Nephron (organoid): ENCODE measurements around the gene TMPRSS13.

Experiments
- H3K27ac Mint-ChIP-seq, 3 experiments: 2 replicates each; pipeline ENCODE4 v1.8.0; 2020; ENCODE audit warnings: mixed read lengths in 3 of 3, mild to moderate bottlenecking in 2 of 3, moderate library complexity in 1 of 3
- H3K27me3 Mint-ChIP-seq: 2 replicates; pipeline ENCODE4 v1.8.0; 2021; ENCODE audit warnings: low read depth, mild to moderate bottlenecking, moderate library complexity, mixed read lengths
- H3K36me3 Mint-ChIP-seq: 2 replicates; pipeline ENCODE4 v1.8.0; 2020; ENCODE audit warnings: low read depth, mixed read lengths
- H3K4me1 Mint-ChIP-seq: 2 replicates; pipeline ENCODE4 v1.8.0; 2020; ENCODE audit warnings: mixed read lengths
- H3K4me3 Mint-ChIP-seq, 3 experiments: 2 replicates each; pipeline ENCODE4 v1.8.0; 2020; ENCODE audit warnings: mild to moderate bottlenecking in 3 of 3, mixed read lengths in 3 of 3, moderate library complexity in 2 of 3
- H3K9me3 Mint-ChIP-seq: 2 replicates; pipeline ENCODE4 v1.8.0; 2020; ENCODE audit warnings: mixed read lengths
- TF ChIP-seq, protein P1 (sequence below), 3 experiments: fragments of 200-600 bp; sonication (generic); IDR thresholded peaks; one replicate each; pipeline ENCODE4 v1.5.0; 2021; ENCODE audit warnings: antibody characterized with exemption in 3 of 3; ENCODE audit not compliant: unreplicated experiment in 3 of 3

Gene TMPRSS13

DNA sequence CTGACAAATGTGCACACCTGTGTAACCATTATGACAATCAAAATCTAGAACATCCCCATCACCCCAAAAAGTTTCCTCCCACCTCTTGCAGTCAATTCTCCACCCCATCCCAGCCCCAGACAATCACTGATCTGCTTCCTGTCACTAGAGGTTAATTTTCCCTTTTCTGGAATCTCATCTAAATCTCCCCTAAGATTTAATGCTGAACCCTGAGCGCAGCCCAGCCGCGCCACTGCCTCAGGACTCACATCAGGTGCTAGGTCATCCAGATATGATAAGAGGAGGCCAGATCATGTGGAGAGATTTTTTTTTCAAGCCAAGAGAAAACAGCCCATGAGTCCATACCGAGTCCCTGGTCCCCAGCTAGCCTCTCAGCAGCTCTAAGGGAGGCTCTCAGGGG, 4.3 kb upstream of the TMPRSS13 start:
- H3K27ac Mint-ChIP-seq, result peak overlapping the region; percentile 39 to 58 (median 49)
- H3K4me1 Mint-ChIP-seq, result peaks cover 51% of the 10 kb centered on the region
- peaks cover 26% of the 10 kb centered on the region for H3K27me3 Mint-ChIP-seq
- H3K36me3 Mint-ChIP-seq, result no peaks in the 10 kb centered on the region
- no peak overlapping the region for H3K4me3 Mint-ChIP-seq
- TF ChIP-seq, protein P1, sequence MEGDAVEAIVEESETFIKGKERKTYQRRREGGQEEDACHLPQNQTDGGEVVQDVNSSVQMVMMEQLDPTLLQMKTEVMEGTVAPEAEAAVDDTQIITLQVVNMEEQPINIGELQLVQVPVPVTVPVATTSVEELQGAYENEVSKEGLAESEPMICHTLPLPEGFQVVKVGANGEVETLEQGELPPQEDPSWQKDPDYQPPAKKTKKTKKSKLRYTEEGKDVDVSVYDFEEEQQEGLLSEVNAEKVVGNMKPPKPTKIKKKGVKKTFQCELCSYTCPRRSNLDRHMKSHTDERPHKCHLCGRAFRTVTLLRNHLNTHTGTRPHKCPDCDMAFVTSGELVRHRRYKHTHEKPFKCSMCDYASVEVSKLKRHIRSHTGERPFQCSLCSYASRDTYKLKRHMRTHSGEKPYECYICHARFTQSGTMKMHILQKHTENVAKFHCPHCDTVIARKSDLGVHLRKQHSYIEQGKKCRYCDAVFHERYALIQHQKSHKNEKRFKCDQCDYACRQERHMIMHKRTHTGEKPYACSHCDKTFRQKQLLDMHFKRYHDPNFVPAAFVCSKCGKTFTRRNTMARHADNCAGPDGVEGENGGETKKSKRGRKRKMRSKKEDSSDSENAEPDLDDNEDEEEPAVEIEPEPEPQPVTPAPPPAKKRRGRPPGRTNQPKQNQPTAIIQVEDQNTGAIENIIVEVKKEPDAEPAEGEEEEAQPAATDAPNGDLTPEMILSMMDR (IDR thresholded peaks at IDR 0.05; ENCODE audit: unreplicated experiment in 3 of 3), result no peak
- peaks cover 3% of the 10 kb centered on the region for H3K9me3 Mint-ChIP-seq

DNA sequence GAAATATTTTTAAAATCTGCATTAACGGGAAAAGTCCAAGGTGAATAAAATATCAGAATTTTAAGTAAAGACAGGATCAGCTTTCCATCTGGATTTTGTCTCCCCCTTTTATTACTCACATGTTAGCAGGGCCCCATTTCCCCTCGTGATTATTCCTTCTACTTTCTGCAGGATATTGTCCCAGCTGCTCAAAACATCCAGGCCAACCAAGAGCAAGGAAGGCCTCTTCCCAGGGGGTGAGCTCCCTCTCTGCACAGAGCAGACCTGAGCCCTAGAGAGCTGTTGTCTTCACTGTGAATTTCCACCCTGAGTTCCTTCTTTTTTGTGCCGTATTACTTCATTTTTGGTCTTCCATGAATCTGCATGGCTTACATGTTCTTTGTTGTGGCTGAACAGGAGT, 3.7 kb upstream of the TMPRSS13 start:
- Mint-ChIP-seq H3K36me3 (no peaks in the 10 kb centered on the region), H3K27me3 (peaks cover 28% of the 10 kb centered on the region), H3K4me1 (peaks cover 51% of the 10 kb centered on the region), H3K9me3 (peaks cover 3% of the 10 kb centered on the region), H3K27ac (peak overlapping the region; percentile 39 to 58 (median 49)), H3K4me3 (no peak overlapping the region)
- TF ChIP-seq, protein P1 (IDR thresholded peaks at IDR 0.05; ENCODE audit: unreplicated experiment in 3 of 3), result no peak

DNA sequence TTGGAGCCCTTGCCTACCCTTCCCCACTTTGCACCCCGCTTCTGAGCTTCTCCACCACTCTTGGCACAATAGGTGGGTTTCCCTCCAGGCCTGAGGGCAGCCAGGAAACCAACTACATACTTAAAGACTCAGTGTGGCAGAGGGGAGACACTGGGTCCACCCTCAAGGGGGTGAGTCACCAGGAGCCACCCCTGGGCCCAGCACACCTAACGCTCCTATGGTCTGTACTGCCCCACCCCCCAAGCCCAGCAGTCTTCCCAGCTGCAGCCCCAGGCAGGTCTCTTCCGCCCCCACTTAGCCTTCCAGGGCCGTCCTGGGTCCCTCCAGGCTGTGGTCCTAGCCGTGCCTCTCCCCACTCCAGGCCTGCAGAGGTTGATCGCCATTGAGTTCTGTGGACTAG, 3.2 kb upstream of the TMPRSS13 start:
- TF ChIP-seq, protein P1 (IDR thresholded peaks at IDR 0.05; ENCODE audit: unreplicated experiment in 3 of 3), result no peak
- peaks cover 3% of the 10 kb centered on the region for H3K9me3 Mint-ChIP-seq
- H3K27me3 Mint-ChIP-seq, result peaks cover 32% of the 10 kb centered on the region
- no peaks in the 10 kb centered on the region for H3K36me3 Mint-ChIP-seq
- H3K4me3 Mint-ChIP-seq, result no peak overlapping the region
- H3K27ac Mint-ChIP-seq, result peak overlapping the region; percentile 39 to 57 (median 56)
- peaks cover 48% of the 10 kb centered on the region for H3K4me1 Mint-ChIP-seq

DNA sequence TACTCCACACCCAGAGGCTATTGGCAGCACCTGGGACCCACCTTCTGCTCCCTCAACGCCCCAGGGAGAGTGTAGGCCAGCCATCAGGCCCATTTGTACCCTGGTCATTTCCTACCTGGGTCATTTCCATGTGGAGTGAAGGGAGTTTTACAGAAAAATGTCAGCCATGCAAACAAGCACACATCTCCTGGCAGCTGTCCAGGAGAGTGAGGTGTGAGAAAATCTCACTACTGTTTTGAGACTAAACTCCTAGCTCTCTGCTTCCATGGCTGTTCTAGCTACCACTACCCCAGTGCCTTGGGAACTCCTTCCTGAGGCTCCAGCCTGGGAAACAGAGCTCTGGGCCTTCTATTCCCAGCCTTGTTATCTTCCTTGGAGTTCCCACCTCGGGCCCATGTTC, 2.8 kb upstream of the TMPRSS13 start:
- Mint-ChIP-seq H3K27me3 (peaks cover 30% of the 10 kb centered on the region), H3K9me3 (peaks cover 3% of the 10 kb centered on the region), H3K4me3 (no peak overlapping the region), H3K27ac (peak overlapping the region; percentile 35 to 56 (median 39)), H3K4me1 (peaks cover 43% of the 10 kb centered on the region), H3K36me3 (no peaks in the 10 kb centered on the region)
- TF ChIP-seq, protein P1 (IDR thresholded peaks at IDR 0.05; ENCODE audit: unreplicated experiment in 3 of 3), result no peak

DNA sequence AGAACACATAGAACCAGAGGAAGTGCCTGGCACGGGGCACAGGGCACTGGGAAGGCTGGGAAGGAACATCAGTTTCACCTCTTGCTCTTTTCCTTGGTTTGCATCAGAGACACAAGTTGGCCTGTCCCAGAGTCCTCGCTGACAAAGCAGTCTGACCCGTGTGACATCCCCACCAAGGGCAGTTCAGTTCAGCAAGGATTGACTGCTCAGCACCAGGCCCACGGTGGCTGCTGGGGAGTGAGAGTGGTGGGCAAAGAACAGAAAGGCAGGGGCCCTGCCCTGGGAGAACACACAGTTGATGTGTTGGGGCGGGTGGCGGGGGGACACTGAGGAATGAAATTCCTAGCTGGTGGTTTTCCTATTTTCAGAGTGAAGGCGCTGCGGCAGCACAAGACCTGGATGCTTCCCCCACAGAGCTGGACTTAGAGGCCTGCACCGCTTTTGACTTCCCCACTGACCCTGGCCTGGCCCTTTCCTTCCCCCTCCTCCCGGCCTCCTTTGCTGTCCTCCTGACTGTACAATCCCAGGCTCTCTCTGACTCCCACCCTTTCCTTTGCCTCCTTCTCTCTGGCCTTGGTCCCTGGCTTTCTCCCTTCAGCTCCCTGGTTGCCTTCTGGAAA, 2.2 kb upstream of the TMPRSS13 start:
- H3K27ac Mint-ChIP-seq, result peak overlapping the region; percentile 35 to 56 (median 39)
- H3K4me3 Mint-ChIP-seq, result no peak overlapping the region
- peaks cover 38% of the 10 kb centered on the region for H3K4me1 Mint-ChIP-seq
- H3K27me3 Mint-ChIP-seq, result peaks cover 34% of the 10 kb centered on the region
- peaks cover 3% of the 10 kb centered on the region for H3K9me3 Mint-ChIP-seq
- TF ChIP-seq, protein P1 (IDR thresholded peaks at IDR 0.05; ENCODE audit: unreplicated experiment in 3 of 3), result no peak
- no peaks in the 10 kb centered on the region for H3K36me3 Mint-ChIP-seq
